Measurements from ENCODE around the gene U2AF2. TPM values are rescaled to one million over a fixed set of nuclear protein-coding genes. Genes with fewer than 3 reads are reported as not detected.

U2AF2 gene
- total RNA-seq, 1 donor from 2014 or later = 219 TPM

DNA sequence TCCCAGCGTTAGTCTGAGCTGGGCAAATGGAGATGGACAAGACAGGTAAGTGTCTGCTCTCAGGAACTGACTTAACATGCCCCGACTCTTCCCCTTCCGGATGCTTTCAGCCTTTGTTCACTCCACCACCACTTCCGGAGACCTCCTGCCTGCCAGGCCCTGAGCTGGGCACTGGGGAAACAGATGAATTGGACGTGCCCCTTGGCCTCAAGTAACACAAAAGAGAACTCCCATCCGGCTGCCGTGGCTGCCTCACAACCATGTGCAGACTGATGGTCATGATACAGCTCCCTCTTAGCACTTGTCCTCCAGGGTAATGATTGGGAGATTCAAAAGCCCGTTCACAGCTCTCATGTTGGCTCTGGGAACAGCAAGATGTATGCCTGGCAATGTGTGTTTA, 37.4 kb upstream of the U2AF2 start:
- Mint-ChIP-seq H3K27ac (ENCODE audit: unreplicated experiment) (peak overlapping the region; percentile 64), H3K4me1 (ENCODE audit: unreplicated experiment) (no peaks in the 10 kb centered on the region), H3K27me3 (ENCODE audit: unreplicated experiment) (peaks cover 13% of the 10 kb centered on the region), H3K36me3 (ENCODE audit: low read depth, unreplicated experiment) (peaks cover 10% of the 10 kb centered on the region), H3K4me3 (ENCODE audit: unreplicated experiment) (peak overlapping the region; percentile 71), H3K9me3 (ENCODE audit: unreplicated experiment) (no peaks in the 10 kb centered on the region)
- TF ChIP-seq, protein P1, sequence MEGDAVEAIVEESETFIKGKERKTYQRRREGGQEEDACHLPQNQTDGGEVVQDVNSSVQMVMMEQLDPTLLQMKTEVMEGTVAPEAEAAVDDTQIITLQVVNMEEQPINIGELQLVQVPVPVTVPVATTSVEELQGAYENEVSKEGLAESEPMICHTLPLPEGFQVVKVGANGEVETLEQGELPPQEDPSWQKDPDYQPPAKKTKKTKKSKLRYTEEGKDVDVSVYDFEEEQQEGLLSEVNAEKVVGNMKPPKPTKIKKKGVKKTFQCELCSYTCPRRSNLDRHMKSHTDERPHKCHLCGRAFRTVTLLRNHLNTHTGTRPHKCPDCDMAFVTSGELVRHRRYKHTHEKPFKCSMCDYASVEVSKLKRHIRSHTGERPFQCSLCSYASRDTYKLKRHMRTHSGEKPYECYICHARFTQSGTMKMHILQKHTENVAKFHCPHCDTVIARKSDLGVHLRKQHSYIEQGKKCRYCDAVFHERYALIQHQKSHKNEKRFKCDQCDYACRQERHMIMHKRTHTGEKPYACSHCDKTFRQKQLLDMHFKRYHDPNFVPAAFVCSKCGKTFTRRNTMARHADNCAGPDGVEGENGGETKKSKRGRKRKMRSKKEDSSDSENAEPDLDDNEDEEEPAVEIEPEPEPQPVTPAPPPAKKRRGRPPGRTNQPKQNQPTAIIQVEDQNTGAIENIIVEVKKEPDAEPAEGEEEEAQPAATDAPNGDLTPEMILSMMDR (IDR thresholded peaks at IDR 0.05; ENCODE audit: unreplicated experiment) = no peak
- no peak for DNase-seq (ENCODE audit: low spot score)

DNA sequence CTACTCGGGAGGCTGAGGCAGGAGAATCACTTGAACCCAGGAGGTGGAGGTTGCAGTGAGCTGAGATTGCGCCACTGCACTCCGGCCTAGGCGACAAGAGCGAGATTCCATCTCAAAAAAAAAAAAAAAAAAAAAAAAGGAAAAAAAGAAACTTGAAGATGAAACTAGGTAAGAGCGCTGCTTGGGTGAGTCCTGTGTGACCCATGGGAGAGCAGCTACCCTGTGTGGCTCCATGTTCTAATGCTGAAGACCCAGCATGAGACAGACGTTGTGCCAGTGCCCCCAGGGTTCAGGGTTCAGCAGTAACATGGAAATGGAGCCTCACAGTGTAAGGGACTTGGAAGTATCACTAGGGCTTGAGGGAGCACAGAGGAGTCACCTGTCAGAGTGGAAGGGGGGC, 36.4 kb upstream of the U2AF2 start:
- Mint-ChIP-seq H3K27ac (ENCODE audit: unreplicated experiment) (no peak overlapping the region), H3K4me3 (ENCODE audit: unreplicated experiment) (no peak overlapping the region), H3K9me3 (ENCODE audit: unreplicated experiment) (no peaks in the 10 kb centered on the region), H3K36me3 (ENCODE audit: low read depth, unreplicated experiment) (peaks cover 13% of the 10 kb centered on the region), H3K27me3 (ENCODE audit: unreplicated experiment) (peaks cover 12% of the 10 kb centered on the region), H3K4me1 (ENCODE audit: unreplicated experiment) (peaks cover 3% of the 10 kb centered on the region)
- TF ChIP-seq, protein P1 (IDR thresholded peaks at IDR 0.05; ENCODE audit: unreplicated experiment) = no peak
- no peak for DNase-seq (ENCODE audit: low spot score)

DNA sequence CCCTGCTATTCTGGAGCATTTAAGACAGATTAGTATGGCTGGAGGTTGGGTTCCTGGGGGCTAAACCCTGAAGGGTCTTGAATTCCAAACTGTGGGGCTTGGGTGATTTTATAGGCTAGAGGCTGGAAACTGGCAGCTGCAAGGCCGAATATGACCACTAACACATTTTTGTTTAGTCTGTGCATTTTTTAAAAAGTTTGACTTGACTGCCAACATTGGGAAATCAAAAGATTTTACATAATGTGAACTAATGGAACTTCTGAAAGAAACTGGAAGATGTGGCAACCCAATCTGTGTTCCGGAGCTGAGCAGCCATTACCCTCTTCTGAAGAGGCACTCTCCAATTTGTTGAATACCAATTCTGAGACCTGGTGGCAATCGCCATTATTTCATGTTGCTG, 35.5 kb upstream of the U2AF2 start:
- H3K4me1 Mint-ChIP-seq (ENCODE audit: unreplicated experiment) = peaks cover 9% of the 10 kb centered on the region
- H3K36me3 Mint-ChIP-seq (ENCODE audit: low read depth, unreplicated experiment) = peaks cover 17% of the 10 kb centered on the region
- no peaks in the 10 kb centered on the region for H3K9me3 Mint-ChIP-seq (ENCODE audit: unreplicated experiment)
- peaks cover 17% of the 10 kb centered on the region for H3K27me3 Mint-ChIP-seq (ENCODE audit: unreplicated experiment)
- TF ChIP-seq, protein P1 (IDR thresholded peaks at IDR 0.05; ENCODE audit: unreplicated experiment) = no peak
- no peak overlapping the region for H3K4me3 Mint-ChIP-seq (ENCODE audit: unreplicated experiment)
- H3K27ac Mint-ChIP-seq (ENCODE audit: unreplicated experiment) = no peak overlapping the region
- no peak for DNase-seq (ENCODE audit: low spot score)

DNA sequence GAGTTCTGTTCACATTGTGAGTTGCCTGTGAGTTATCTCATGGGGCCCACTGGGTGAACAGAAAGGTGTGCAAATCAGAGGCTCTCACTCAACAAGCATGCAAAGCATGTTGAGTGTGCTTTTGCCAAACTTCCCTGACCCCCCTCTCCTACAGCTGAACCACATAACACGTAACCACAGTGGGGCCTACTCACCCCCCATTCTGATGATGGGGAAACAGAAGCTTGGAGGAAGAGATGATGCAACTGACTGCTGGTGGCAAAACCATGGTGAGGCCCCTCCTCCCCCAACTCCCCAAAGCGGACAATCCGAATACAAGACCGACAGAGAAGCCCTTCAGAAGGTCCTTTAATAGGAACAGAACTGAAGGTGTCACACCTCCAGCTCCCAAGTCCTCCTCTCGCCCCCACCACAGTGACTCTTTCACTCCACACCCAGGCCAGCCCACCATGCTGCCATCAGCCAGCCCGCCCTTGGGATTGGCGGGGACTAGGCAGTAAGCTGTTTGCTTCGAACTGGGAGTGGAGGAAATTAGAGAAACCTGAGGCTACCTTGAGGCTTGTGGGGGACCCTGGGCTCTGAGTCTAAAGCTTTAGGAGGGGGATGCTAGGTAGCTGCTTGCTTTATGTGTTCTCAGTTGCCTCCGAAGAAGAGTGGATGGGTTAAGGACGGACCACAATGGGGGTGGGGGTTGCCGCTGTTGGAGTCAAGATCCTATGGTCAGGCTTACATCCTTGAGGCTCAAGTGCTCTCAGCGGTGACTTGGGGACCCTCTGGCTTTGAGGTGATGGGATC, 34.2 kb upstream of the U2AF2 start:
- peaks cover 17% of the 10 kb centered on the region for H3K36me3 Mint-ChIP-seq (ENCODE audit: low read depth, unreplicated experiment)
- no peak overlapping the region for H3K4me3 Mint-ChIP-seq (ENCODE audit: unreplicated experiment)

GRCh38 chr19:55621205-55621672, 33.6 kb upstream of the U2AF2 start:
- H3K36me3 Mint-ChIP-seq (ENCODE audit: low read depth, unreplicated experiment) = peaks cover 17% of the 10 kb centered on the region
- H3K4me1 Mint-ChIP-seq (ENCODE audit: unreplicated experiment) = peaks cover 16% of the 10 kb centered on the region
- H3K4me3 Mint-ChIP-seq (ENCODE audit: unreplicated experiment) = no peak overlapping the region
- H3K27ac Mint-ChIP-seq (ENCODE audit: unreplicated experiment) = no peak overlapping the region
- DNase-seq (ENCODE audit: low spot score) = no peak
- peaks cover 17% of the 10 kb centered on the region for H3K27me3 Mint-ChIP-seq (ENCODE audit: unreplicated experiment)
- H3K9me3 Mint-ChIP-seq (ENCODE audit: unreplicated experiment) = no peaks in the 10 kb centered on the region
- TF ChIP-seq, protein P1 (IDR thresholded peaks at IDR 0.05; ENCODE audit: unreplicated experiment) = no peak

More for the DNA sequence above, 34.2 kb upstream of the U2AF2 start:
- Mint-ChIP-seq H3K4me1 (ENCODE audit: unreplicated experiment) (peaks cover 16% of the 10 kb centered on the region), H3K27ac (ENCODE audit: unreplicated experiment) (no peak overlapping the region), H3K27me3 (ENCODE audit: unreplicated experiment) (peaks cover 17% of the 10 kb centered on the region), H3K9me3 (ENCODE audit: unreplicated experiment) (no peaks in the 10 kb centered on the region)
- no peak for DNase-seq (ENCODE audit: low spot score)
- TF ChIP-seq, protein P1 (IDR thresholded peaks at IDR 0.05; ENCODE audit: unreplicated experiment) = no peak
